ENCODE results near the gene RNASEH1.
"Not testable (repeated sequence)": the region's sequence is repeated elsewhere in the genome, so short reads cannot be mapped to it uniquely, and the experiment has no call there.

Gene RNASEH1

GRCh38 chr2:3589086-3589485 is 31.0 kb upstream of the RNASEH1 start:
- no peak for DNase-seq

GRCh38 chr2:3588084-3588483 is 30.0 kb upstream of the RNASEH1 start:
- DNase-seq = no peak

GRCh38 chr2:3587432-3587831 is 29.3 kb upstream of the RNASEH1 start:
- no peak for DNase-seq

GRCh38 chr2:3587021-3587420 is 28.9 kb upstream of the RNASEH1 start:
- no peak for DNase-seq

- DNase-seq = no peak
Measured at GRCh38 chr2:3586220-3586619, 28.1 kb upstream of the RNASEH1 start.

GRCh38 chr2:3585261-3586109 is 27.4 kb upstream of the RNASEH1 start:
- DNase-seq = no peak

GRCh38 chr2:3584608-3585260 is 26.6 kb upstream of the RNASEH1 start:
- DNase-seq = no peak

GRCh38 chr2:3584076-3584475 is 25.9 kb upstream of the RNASEH1 start:
- no peak for DNase-seq

GRCh38 chr2:3581367-3582262 is 23.5 kb upstream of the RNASEH1 start:
- DNase-seq = no peak

GRCh38 chr2:3580449-3580848 is 22.3 kb upstream of the RNASEH1 start:
- no peak for DNase-seq

- DNase-seq = no peak
Measured at GRCh38 chr2:3578987-3579386, 20.9 kb upstream of the RNASEH1 start.

- not testable (repeated sequence) for DNase-seq
Measured at GRCh38 chr2:3576263-3576630, 18.1 kb upstream of the RNASEH1 start.

- DNase-seq = peak; percentile 77
Measured at GRCh38 chr2:3575534-3576262, 17.6 kb upstream of the RNASEH1 start.

GRCh38 chr2:3574155-3574554 is 16.0 kb upstream of the RNASEH1 start:
- DNase-seq = no peak

- no peak for DNase-seq
Measured at GRCh38 chr2:3572620-3573019, 14.5 kb upstream of the RNASEH1 start.

GRCh38 chr2:3571284-3571683 is 13.2 kb upstream of the RNASEH1 start:
- no peak for DNase-seq

- DNase-seq = not testable (repeated sequence)
Measured at GRCh38 chr2:3569656-3570055, 11.5 kb upstream of the RNASEH1 start.

- DNase-seq = no peak
Measured at GRCh38 chr2:3566806-3567205, 8.7 kb upstream of the RNASEH1 start.

GRCh38 chr2:3565117-3565516 is 7.0 kb upstream of the RNASEH1 start:
- no peak for DNase-seq

- no peak for DNase-seq
Measured at GRCh38 chr2:3563521-3563976, 5.4 kb upstream of the RNASEH1 start.

- DNase-seq = no peak
Measured at GRCh38 chr2:3557639-3558204, 411 bp downstream of the RNASEH1 start.

- no peak for DNase-seq
Measured at GRCh38 chr2:3553946-3554345, 4.2 kb downstream of the RNASEH1 start.

All from activated CD8-positive, alpha-beta memory T cell treated with anti-CD3 and anti-CD28 coated beads for 24 hours (primary cell).